OCI-LY1 (cell line): ENCODE data around the gene OSMR.

Source experiments
- H2AFZ ChIP-seq: fragments of 200-600 bp; sonication (generic), shearing (Covaris generic); 2 replicates; pipeline ENCODE4 v1.6.0; 2014; ENCODE audit warnings: antibody characterized with exemption, mild to moderate bottlenecking, low read length
- H3F3A ChIP-seq: fragments of 200-600 bp; sonication (generic), shearing (Covaris generic); 2 replicates; pipeline ENCODE4 v1.6.0; 2014; ENCODE audit warnings: mild to moderate bottlenecking, antibody characterized with exemption, low read length, moderate library complexity; ENCODE audit not compliant: insufficient read depth
- H3K27ac ChIP-seq: fragments of 200-600 bp; sonication (generic); 2 replicates; pipeline ENCODE4 v1.5.1; 2014; ENCODE audit warnings: low read length, mixed run types, mild to moderate bottlenecking, low read depth; ENCODE audit not compliant: poor library complexity, severe bottlenecking
- H3K27me3 ChIP-seq: fragments of 200-600 bp; sonication (generic); 2 replicates; pipeline ENCODE4 v1.6.0; 2014; ENCODE audit warnings: antibody characterized with exemption, mild to moderate bottlenecking, low read length, moderate library complexity; ENCODE audit not compliant: insufficient read depth
- H3K36me3 ChIP-seq: fragments of 200-600 bp; sonication (generic); 2 replicates; pipeline ENCODE4 v1.6.1; 2014; ENCODE audit warnings: mild to moderate bottlenecking, antibody characterized with exemption, low read length, moderate library complexity, mixed read lengths; ENCODE audit not compliant: insufficient read depth
- H3K4me1 ChIP-seq: fragments of 200-600 bp; sonication (generic); 2 replicates; pipeline ENCODE4 v1.5.1; 2014; ENCODE audit warnings: mild to moderate bottlenecking, low read length, moderate library complexity; ENCODE audit not compliant: insufficient read depth, severe bottlenecking
- H3K4me2 ChIP-seq: fragments of 200-600 bp; sonication (generic), shearing (Covaris generic); 2 replicates; pipeline ENCODE4 v1.6.1; 2014; ENCODE audit warnings: low read length
- H3K4me3 ChIP-seq: fragments of 200-600 bp; sonication (generic); 2 replicates; pipeline ENCODE4 v1.5.1; 2014; ENCODE audit warnings: low read length, low read depth, mild to moderate bottlenecking, mixed read lengths; ENCODE audit not compliant: poor library complexity, severe bottlenecking
- H3K79me2 ChIP-seq: fragments of 200-600 bp; shearing (Covaris generic); 2 replicates; pipeline ENCODE4 v1.6.1; 2016; ENCODE audit warnings: mixed run types, low read length, mixed read lengths; ENCODE audit not compliant: insufficient read depth
- H3K9ac ChIP-seq: fragments of 200-600 bp; sonication (generic), shearing (Covaris generic); 2 replicates; pipeline ENCODE4 v1.6.1; 2014; ENCODE audit warnings: mild to moderate bottlenecking, low read length, mixed read lengths
- H3K9me2 ChIP-seq: fragments of 200-600 bp; sonication (generic), shearing (Covaris generic); 2 replicates; pipeline ENCODE4 v1.6.1; 2014; ENCODE audit warnings: low read depth, mild to moderate bottlenecking, low read length, mixed read lengths
- H3K9me3 ChIP-seq: fragments of 200-600 bp; shearing (Covaris generic); 2 replicates; pipeline ENCODE4 v1.6.1; 2014; ENCODE audit warnings: low read length, mixed read lengths
- H4K20me1 ChIP-seq: fragments of 200-600 bp; sonication (generic), shearing (Covaris generic); 2 replicates; pipeline ENCODE4 v1.6.0; 2016; ENCODE audit warnings: mild to moderate bottlenecking, low read length; ENCODE audit not compliant: insufficient read depth
- CTCF ChIP-seq: fragments of 200-600 bp; sonication (generic), shearing (Covaris generic); IDR thresholded peaks from 2 replicates; pipeline ENCODE4 v1.5.1; 2017; ENCODE audit warnings: mild to moderate bottlenecking, antibody characterized with exemption, low read length, moderate library complexity, mixed read lengths
- EZH2 ChIP-seq: fragments of 200-600 bp; sonication (generic), shearing (Covaris generic); IDR thresholded peaks from 2 replicates; pipeline ENCODE4 v1.8.0; 2017; ENCODE audit warnings: borderline replicate concordance, mixed run types, mild to moderate bottlenecking, antibody characterized with exemption, low read length, moderate library complexity, mixed read lengths

OSMR gene

GRCh38 chr5:38913714-38914113 lies 67.9 kb downstream of the OSMR start:
- TF ChIP-seq EZH2 (no peak), CTCF (no peak)
- Histone ChIP-seq H3K4me1 (no peaks in the 10 kb centered on the region), H3K9me3 (no peaks in the 10 kb centered on the region), H3K27me3 (no peaks in the 10 kb centered on the region), H3K9ac (no peak overlapping the region), H3K4me2 (no peak overlapping the region), H3K27ac (no peak overlapping the region), H3K9me2 (no peaks in the 10 kb centered on the region), H2AFZ (no peak overlapping the region), H3F3A (no peaks in the 10 kb centered on the region), H4K20me1 (no peaks in the 10 kb centered on the region), H3K79me2 (no peaks in the 10 kb centered on the region), H3K4me3 (no peak overlapping the region), H3K36me3 (no peaks in the 10 kb centered on the region)

- Histone ChIP-seq H2AFZ (no peak overlapping the region), H3K9me2 (no peaks in the 10 kb centered on the region), H3K4me1 (no peaks in the 10 kb centered on the region), H3K9me3 (no peaks in the 10 kb centered on the region), H3K4me2 (no peak overlapping the region), H3K27me3 (no peaks in the 10 kb centered on the region), H3K4me3 (no peak overlapping the region), H3K79me2 (no peaks in the 10 kb centered on the region), H4K20me1 (no peaks in the 10 kb centered on the region), H3K9ac (no peak overlapping the region), H3K27ac (no peak overlapping the region), H3F3A (no peaks in the 10 kb centered on the region), H3K36me3 (no peaks in the 10 kb centered on the region)
- TF ChIP-seq EZH2 = no peak
- no peak for TF ChIP-seq CTCF
Observed at GRCh38 chr5:38916802-38917201, 71.0 kb downstream of the OSMR start.

- H3K9ac ChIP-seq = no peak overlapping the region
- H3F3A ChIP-seq = no peaks in the 10 kb centered on the region
- no peak overlapping the region for H3K27ac ChIP-seq
- no peak for TF ChIP-seq CTCF
- no peak for TF ChIP-seq EZH2
- no peaks in the 10 kb centered on the region for H3K36me3 ChIP-seq
- no peak overlapping the region for H2AFZ ChIP-seq
- no peaks in the 10 kb centered on the region for H3K79me2 ChIP-seq
- H3K9me2 ChIP-seq = no peaks in the 10 kb centered on the region
- H3K4me1 ChIP-seq = no peaks in the 10 kb centered on the region
- H3K27me3 ChIP-seq = no peaks in the 10 kb centered on the region
- H3K4me3 ChIP-seq = no peak overlapping the region
- no peaks in the 10 kb centered on the region for H4K20me1 ChIP-seq
- no peaks in the 10 kb centered on the region for H3K9me3 ChIP-seq
- H3K4me2 ChIP-seq = no peak overlapping the region
Observed at GRCh38 chr5:38921174-38921573, 75.4 kb downstream of the OSMR start.
